Measurements from ENCODE around the gene LRP6. TPM values are rescaled to one million over a fixed set of nuclear protein-coding genes. Genes with fewer than 3 reads are reported as not detected.
"Not testable (repeated sequence)": the region's sequence is repeated elsewhere in the genome, so short reads cannot be mapped to it uniquely, and the experiment has no call there.

LRP6 gene
- total RNA-seq, 1 experiment from 2014 or later = 21.1 TPM

DNA sequence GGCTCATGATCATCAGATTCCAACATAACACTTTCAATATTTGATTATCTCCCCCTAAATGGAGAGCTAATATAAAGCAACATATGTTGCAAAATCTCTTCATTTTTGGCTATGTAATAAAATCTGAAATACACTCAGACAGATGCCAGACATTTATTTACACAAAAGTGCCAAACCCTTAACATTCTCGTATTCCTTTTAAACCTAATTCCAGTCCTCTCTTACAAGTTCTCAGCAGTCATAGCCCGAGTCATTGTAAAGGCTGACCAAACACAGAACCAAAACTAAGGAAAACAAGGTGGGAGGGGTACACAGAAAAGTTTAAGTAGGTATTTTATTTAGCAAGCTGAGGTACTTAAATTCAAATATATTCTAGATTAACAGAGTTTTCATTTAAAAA is 81.4 kb downstream of the LRP6 start:
- DNase-seq (ENCODE audit: extremely low read depth, low read depth) = no peak

DNA sequence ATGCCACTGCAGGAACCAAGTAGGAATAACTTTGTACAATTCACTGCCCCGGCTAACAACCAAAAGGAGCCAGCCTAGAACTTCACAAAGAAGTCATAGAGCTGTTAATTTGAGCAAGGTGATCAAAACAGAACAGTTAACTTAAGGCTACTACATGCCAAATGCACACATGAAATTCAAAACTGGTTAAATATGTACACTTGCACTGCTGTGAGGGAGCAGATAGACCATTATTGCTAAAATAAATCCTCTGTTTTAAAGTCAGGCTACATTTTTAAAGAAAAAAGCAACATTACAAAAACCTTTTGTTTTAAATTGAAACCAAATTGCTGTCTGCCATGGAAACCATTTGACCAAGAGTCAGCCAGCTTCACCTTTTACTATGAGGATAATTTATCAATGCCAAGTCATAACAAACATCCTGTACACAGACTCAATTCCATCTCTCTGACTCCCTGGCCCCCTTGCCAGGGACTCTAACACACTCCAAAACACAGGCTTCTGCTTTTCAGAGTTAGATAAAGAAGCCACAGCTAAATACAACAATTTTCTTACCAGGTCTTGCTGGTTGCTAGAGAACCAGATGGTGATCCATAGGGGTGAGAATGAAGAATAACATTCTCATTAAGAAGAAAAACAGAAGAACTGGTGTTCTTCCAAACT is 84.0 kb downstream of the LRP6 start:
- DNase-seq (ENCODE audit: extremely low read depth, low read depth) = no peak

DNA sequence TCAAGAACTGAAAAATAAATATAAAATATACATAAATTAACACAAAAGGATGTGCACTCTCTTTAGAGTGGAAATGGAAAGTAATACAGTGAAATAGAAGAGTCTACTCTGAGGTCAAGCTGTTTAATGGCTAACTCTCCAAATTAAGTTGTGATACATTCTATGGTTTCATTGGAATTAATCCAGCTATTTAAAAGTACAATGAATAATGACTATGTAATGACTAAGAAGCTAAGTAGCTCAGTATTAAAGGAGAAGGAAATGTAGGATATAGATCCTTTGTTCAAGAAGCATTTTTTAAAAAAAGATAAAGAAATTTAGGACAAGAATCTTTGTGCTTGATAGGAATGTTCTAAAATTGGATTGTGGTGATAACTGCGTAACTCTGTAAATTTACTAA is 85.3 kb downstream of the LRP6 start:
- no peak for DNase-seq (ENCODE audit: extremely low read depth, low read depth)

GRCh38 chr12:12180575-12180974 is 86.3 kb downstream of the LRP6 start:
- no peak for DNase-seq (ENCODE audit: extremely low read depth, low read depth)

- no peak for DNase-seq (ENCODE audit: extremely low read depth, low read depth)
These were observed 86.7 kb downstream of the LRP6 start for GRCh38 chr12:12180136-12180535.

DNA sequence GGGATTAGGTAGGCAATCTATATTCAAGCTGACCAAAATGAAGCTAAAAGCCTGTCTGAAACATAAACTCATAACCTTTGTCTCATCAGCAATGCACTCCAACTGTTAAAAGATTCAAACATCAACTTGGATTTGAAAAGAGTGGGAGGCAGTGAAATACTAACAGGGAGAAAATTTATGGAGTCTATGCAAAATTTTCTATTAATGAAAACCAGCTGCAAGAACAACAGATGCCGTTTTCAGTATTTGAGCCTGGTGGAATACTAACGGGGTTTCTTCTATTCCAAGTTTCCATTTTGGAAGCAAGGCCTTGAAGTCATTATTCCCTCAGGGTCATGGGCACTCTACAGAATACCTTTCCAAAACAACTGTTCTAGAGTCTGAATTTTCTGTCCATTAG is 88.3 kb downstream of the LRP6 start:
- no peak for DNase-seq (ENCODE audit: extremely low read depth, low read depth)

DNA sequence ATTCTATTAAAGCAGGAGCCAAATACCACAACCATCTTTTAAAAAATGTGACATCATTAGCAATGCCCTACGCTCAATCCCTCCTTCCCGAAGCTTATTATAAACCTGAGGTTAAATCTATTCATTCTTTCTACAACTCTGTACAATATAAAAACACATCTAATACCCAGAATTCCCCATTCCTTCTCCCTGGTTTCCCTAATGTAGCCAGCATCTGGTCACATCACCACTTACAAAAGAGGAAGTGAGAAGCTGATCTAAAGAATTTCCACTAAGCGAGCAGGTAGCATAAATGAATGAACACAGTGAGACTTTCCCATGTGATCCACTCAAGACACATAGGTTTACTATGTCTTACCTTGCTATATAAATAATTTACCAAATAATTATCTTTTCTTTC is 90.4 kb downstream of the LRP6 start:
- DNase-seq (ENCODE audit: extremely low read depth, low read depth) = no peak

- no peak for DNase-seq (ENCODE audit: extremely low read depth, low read depth)
These were observed 94.8 kb downstream of the LRP6 start for GRCh38 chr12:12171991-12172511.

DNA sequence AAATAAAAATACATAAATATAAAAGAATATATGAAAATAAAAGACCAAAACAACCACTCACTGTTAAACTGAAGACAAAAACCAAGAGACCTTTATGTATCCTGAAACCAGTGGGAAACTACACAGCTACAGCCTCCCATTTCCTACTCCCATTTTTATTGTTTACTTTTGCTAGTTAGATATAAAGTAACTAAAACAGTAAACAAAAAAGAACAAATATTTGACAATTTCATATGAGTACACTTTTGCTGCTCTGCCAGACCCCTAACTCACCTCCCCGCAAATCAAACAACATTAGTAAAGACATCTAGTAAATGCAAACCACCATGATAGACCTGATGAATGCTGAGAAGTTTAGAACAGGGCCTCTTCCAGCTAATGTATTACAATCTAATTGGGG is 99.0 kb downstream of the LRP6 start:
- no peak for DNase-seq (ENCODE audit: extremely low read depth, low read depth)

- DNase-seq (ENCODE audit: extremely low read depth, low read depth) = no peak
These were observed 100.1 kb downstream of the LRP6 start for GRCh38 chr12:12166751-12167150.

DNA sequence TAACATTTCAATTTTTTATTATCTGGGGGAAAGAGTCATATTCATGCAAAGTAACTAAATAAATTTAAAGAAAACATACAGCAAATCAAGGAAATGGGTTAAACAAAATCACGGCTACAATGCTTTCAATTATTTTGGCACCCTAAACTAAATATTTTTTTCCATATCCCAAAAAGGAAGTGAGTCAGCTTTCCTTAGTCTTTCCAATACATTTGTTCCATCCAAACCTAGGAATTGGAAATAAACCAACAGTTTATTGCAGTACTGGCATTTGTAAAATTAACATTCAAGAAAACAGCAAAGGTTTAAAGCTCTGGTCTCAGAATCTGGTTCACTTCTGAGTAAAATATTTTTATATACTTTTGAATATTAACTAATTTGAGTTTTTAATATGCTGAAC is 106.9 kb downstream of the LRP6 start:
- DNase-seq (ENCODE audit: extremely low read depth, low read depth) = no peak

DNA sequence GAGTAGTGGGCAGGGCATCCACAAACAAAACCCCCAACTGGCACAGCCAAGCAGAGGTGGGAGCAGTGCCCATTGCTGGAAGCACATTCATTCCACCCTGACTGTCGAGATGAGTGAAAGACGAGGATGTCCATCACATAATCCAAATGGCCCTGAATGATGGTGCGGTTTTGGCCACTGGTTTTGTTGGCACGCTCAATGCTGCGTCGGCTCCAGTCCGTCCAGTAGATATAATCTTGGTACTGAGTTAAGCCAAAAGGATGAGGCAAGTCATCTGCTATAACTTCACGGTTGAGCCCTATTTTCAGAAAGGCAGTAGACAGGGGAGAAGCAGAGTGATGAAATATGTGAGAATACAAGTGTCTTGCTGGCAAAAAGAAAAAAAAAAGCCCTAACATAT is 108.0 kb downstream of the LRP6 start:
- no peak for DNase-seq (ENCODE audit: extremely low read depth, low read depth)

- DNase-seq (ENCODE audit: extremely low read depth, low read depth) = no peak
These were observed 109.4 kb downstream of the LRP6 start for GRCh38 chr12:12157424-12157823.

DNA sequence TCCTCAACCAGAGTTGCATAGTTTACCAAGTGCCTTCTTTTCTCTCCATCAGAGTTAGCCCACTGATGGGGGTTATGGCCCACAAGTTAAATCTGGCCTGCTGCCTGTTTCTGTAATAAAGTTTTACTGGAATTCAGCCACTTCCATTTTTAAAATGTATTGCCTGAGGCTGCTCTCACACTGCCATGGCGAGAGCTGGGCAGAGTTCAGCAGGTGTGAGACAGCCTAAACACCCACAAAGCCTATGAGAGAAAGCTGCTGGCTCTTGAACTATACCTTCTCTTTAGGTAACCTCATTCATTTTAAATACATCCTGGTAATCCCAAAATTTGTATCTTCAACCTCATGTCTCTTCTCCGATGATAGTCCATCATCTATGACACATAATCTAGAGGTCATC is 110.0 kb downstream of the LRP6 start:
- DNase-seq (ENCODE audit: extremely low read depth, low read depth) = no peak

DNA sequence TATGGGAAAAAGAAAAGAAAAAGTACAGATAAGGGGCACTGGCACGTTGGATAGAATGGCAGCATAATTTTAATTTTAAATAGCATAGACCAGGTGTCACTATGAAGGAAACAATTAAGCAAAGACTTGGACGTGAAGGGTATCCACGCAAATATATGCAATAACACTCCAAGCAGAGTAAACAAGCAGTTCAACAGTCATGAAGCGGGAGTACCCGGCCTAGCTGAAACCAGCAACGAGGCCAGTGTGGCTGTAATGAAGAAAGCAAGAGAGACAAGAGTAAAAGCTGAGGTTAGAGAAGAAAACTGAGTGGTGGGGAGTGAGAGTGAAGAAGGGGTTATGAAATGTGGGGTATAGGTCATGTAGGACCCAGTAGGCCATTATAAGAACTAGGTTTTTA is 110.7 kb downstream of the LRP6 start:
- no peak for DNase-seq (ENCODE audit: extremely low read depth, low read depth)

DNA sequence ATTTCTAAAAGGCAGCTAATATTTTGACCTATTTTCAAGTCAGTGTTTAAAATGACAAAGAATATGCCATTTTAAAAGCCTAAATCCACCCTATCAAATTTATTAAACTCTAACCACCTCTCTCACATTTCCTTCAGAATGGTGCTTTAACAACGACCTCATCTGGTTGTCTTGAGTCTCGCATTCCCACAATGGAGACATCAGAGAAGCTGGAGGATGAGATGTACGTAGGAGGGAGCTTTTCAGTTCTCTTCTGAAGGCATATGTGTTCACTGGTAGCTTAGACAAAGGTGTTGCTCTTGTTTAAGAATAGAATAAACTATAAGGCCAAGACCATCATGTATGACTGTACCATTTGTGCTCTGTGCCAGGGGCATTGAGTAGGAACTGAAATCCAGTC is 113.2 kb downstream of the LRP6 start:
- no peak for DNase-seq (ENCODE audit: extremely low read depth, low read depth)

GRCh38 chr12:12147111-12147510 is 119.7 kb downstream of the LRP6 start:
- no peak for DNase-seq (ENCODE audit: extremely low read depth, low read depth)

DNA sequence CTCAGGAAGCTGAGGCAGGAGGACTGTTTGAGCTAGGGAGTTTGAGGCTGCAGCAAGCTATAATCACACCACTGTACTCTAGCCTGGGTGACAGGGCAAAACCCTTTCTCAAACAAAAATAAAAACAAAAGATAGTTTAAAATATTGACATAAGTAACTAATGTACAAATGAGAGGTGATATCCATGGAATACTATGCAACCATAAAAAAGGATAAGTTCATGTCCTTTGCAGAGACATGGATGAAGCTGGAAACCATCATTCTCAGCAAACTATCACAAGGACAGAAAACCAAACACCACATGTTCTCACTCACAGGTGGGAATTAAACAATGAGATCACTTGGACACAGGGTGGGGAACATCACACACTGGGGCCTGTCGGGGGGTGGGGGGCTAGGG is 122.3 kb downstream of the LRP6 start:
- not testable (repeated sequence) for DNase-seq (ENCODE audit: extremely low read depth, low read depth)

GRCh38 chr12:12141000-12141399 is 125.8 kb downstream of the LRP6 start:
- no peak for DNase-seq (ENCODE audit: extremely low read depth, low read depth)

- no peak for DNase-seq (ENCODE audit: extremely low read depth, low read depth)
These were observed 128.4 kb downstream of the LRP6 start for GRCh38 chr12:12138203-12139154.

DNA sequence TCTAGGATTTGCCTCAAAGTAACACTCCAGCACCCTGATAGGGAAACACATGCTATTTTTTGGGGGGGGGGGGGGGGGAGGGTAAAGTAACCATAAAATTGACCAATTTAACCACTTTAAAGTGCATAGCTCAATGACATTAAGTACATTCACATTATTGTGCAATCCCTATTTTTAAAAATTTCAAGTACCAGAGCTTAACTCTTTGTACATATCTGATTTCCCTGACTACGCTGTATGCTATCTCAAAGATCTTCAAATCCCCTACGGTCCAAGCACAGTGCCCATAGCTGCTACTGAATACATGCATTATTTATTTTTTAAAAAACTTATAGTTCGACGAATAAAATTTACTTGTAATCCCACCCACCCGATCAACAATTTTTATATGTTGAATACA is 133.1 kb downstream of the LRP6 start:
- DNase-seq (ENCODE audit: extremely low read depth, low read depth) = no peak

DNA sequence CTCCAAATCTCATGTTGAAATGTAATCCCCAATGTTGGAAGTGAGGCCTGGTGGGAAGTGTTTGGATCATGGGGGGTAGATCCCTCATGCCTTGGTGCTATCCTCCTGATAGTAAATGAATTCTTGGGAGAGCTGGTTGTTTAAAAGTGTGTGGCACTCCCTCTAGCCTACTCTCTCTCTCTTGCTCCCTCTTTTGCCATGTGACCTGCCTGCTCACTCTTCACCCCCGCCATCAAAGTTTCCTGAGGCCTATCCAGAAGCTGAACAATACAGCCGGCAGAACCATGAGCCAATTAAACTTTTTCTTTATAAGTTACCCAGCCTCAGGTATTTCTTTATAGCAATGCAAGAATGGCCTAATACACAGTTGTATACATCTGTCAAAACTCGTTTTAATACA is 133.6 kb downstream of the LRP6 start:
- DNase-seq (ENCODE audit: extremely low read depth, low read depth) = no peak
